GM18951 (cell line): ENCODE results near the gene VWA3A.

ENCODE experiments used
- POLR2A ChIP-seq: IDR thresholded peaks from 4 replicates; pipeline ENCODE4 v1.6.1; 2011; ENCODE audit warnings: mild to moderate bottlenecking; ENCODE audit not compliant: insufficient read length, insufficient read depth; ENCODE audit errors: extremely low read depth
- in situ Hi-C: fragments of 300-500 bp; cut with MboI; formaldehyde crosslinking; loops from one replicate; pipeline ENCODE4 v1.12.0; 2022; ENCODE audit warnings: low sequenced_read_pairs, mixed read lengths, inconsistent platforms; ENCODE audit not compliant: unreplicated experiment

Gene VWA3A

GRCh38 chr16:22070361-22071330 is 21.7 kb upstream of the VWA3A start:
- TF ChIP-seq POLR2A, result no peak
- in situ Hi-C loops, result loop anchor here (10.0 kb wide), 1 partner anchor 66 kb away; the partner anchor contains the start of genes MOSMO and PDZD9

GRCh38 chr16:22071331-22071910 is 20.9 kb upstream of the VWA3A start:
- in situ Hi-C loops, result loop anchor here (10.0 kb wide), 1 partner anchor 67 kb away; the partner anchor contains the start of genes MOSMO and PDZD9
- TF ChIP-seq POLR2A, result no peak

- TF ChIP-seq POLR2A, result no peak
- in situ Hi-C loops, result loop anchor here (10.0 kb wide), 1 partner anchor 69 kb away; the partner anchor contains the start of genes MOSMO and PDZD9
These were observed 19.0 kb upstream of the VWA3A start for GRCh38 chr16:22073350-22073749.

GRCh38 chr16:22075043-22075757 is 17.1 kb upstream of the VWA3A start:
- in situ Hi-C loops, result loop anchor here (10.0 to 25.0 kb wide), 2 partner anchors 70 to 263 kb away; partner anchors contain the start of genes MOSMO and PDZD9
- TF ChIP-seq POLR2A, result no peak

- in situ Hi-C loops, result loop anchor here (10.0 to 25.0 kb wide), 2 partner anchors 71 to 263 kb away; partner anchors contain the start of genes MOSMO and PDZD9
- no peak for TF ChIP-seq POLR2A
These were observed 16.6 kb upstream of the VWA3A start for GRCh38 chr16:22075776-22076175.

- in situ Hi-C loops, result loop anchor here (10.0 to 25.0 kb wide), 2 partner anchors 73 to 266 kb away; partner anchors contain the start of genes MOSMO and PDZD9
These were observed 14.5 kb upstream of the VWA3A start for GRCh38 chr16:22077700-22078313.

GRCh38 chr16:22078656-22079055 is 13.7 kb upstream of the VWA3A start:
- TF ChIP-seq POLR2A, result no peak
- in situ Hi-C loops, result loop anchor here (10.0 to 25.0 kb wide), 2 partner anchors 74 to 266 kb away; partner anchors contain the start of genes MOSMO and PDZD9

More at GRCh38 chr16:22077700-22078313, 14.5 kb upstream of the VWA3A start:
- no peak for TF ChIP-seq POLR2A

GRCh38 chr16:22081050-22081449 is 11.3 kb upstream of the VWA3A start:
- TF ChIP-seq POLR2A, result no peak
- in situ Hi-C loops, result loop anchor here (25.0 kb wide), 1 partner anchor 269 kb away; no protein-coding TSS in a partner anchor

GRCh38 chr16:22086440-22086839 is 5.9 kb upstream of the VWA3A start:
- in situ Hi-C loops, result loop anchor here (25.0 kb wide), 1 partner anchor 274 kb away; no protein-coding TSS in a partner anchor

GRCh38 chr16:22088642-22089041 is 3.7 kb upstream of the VWA3A start:
- in situ Hi-C loops, result loop anchor here (25.0 kb wide), 1 partner anchor 276 kb away; no protein-coding TSS in a partner anchor
- TF ChIP-seq POLR2A, result no peak

More at GRCh38 chr16:22086440-22086839, 5.9 kb upstream of the VWA3A start:
- no peak for TF ChIP-seq POLR2A

- in situ Hi-C loops, result loop anchor here (25.0 kb wide), 1 partner anchor 278 kb away; no protein-coding TSS in a partner anchor
- no peak for TF ChIP-seq POLR2A
These were observed 2.4 kb upstream of the VWA3A start for GRCh38 chr16:22089910-22090309.

GRCh38 chr16:22091721-22092120 is 620 bp upstream of the VWA3A start:
- TF ChIP-seq POLR2A, result no peak
- in situ Hi-C loops, result loop anchor here (25.0 kb wide), 1 partner anchor 279 kb away; no protein-coding TSS in a partner anchor
